Measurements from ENCODE around the gene XRN2.

DNA sequence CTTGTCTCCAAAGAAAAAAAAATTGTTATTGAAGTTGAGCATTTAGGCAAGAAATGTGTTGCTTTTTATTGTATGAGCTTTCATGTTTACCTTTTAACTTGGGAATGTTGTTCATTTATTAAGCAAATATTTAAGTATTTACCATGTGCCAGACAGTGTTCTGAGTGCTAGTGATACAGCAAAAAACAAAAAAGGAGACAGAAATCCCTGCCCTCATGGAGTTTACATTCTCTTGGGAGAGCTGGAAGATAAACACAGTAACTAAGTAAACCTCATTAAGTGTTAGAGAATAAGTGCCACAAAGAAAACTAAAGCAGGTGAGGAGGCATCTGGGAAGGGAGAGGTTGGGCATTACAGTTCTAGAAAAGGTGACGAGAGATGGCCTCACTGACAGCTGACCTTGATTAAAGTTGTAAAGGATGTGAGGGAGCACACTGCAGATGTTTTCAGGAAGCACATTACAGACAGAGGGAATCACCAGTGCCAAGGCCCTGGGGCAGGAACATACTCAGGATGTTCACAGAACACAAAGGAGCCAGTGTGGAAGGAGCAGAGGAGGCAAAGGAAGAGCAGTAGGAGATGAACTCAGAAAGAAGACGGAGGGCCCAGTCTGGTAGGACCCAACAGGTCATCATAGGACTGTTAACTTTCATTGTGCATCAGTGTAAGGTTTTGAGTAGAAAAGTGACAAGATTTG is 33.5 kb downstream of the XRN2 start:
- TF ChIP-seq GATA3 (IDR thresholded peaks at IDR 0.05; ENCODE audit: low read depth, low read length) = no peak
- TF ChIP-seq GATA2 (IDR thresholded peaks at IDR 0.05; ENCODE audit: low read depth, low read length) = no peak
